Suprapubic skin (tissue), 4 donors: Measurements from ENCODE around the gene GRID1.

Experiments used
- EP300 ChIP-seq: sonication (generic); formaldehyde crosslinking; IDR thresholded peaks from one replicate; pipeline ENCODE4 v1.6.1; 2017; ENCODE audit warnings: antibody characterized with exemption
- POLR2A ChIP-seq, 2 donors: fragments of 450-650 bp; IDR thresholded peaks; one replicate each; pipeline ENCODE4 v1.6.1; 2017; ENCODE audit warnings: antibody characterized with exemption in 2 of 2, mild to moderate bottlenecking in 2 of 2, moderate library complexity in 2 of 2
- POLR2AphosphoS5 ChIP-seq, 3 donors: sonication (generic); formaldehyde crosslinking; IDR thresholded peaks; one replicate each; pipeline ENCODE4 v1.6.1; 2017; ENCODE audit warnings: antibody characterized with exemption in 3 of 3
- TF ChIP-seq, protein P1 (sequence below), 2 donors: fragments of 200-600 bp in 1 of 2; fragments of 450-650 bp in 1 of 2; sonication (generic) in 1 of 2; IDR thresholded peaks; one replicate each; pipeline ENCODE4 v1.5.1; 2016 to 2019; ENCODE audit warnings: antibody characterized with exemption in 2 of 2, mild to moderate bottlenecking in 1 of 2, moderate library complexity in 1 of 2

GRCh38 chr10:86071145-86071544 lies 295.4 kb downstream of the GRID1 start:
- TF ChIP-seq POLR2A (IDR thresholded peaks at IDR 0.05) (no peak), EP300 (no peak), POLR2AphosphoS5 (IDR thresholded peaks at IDR 0.05) (no peak)
- TF ChIP-seq, protein P1, sequence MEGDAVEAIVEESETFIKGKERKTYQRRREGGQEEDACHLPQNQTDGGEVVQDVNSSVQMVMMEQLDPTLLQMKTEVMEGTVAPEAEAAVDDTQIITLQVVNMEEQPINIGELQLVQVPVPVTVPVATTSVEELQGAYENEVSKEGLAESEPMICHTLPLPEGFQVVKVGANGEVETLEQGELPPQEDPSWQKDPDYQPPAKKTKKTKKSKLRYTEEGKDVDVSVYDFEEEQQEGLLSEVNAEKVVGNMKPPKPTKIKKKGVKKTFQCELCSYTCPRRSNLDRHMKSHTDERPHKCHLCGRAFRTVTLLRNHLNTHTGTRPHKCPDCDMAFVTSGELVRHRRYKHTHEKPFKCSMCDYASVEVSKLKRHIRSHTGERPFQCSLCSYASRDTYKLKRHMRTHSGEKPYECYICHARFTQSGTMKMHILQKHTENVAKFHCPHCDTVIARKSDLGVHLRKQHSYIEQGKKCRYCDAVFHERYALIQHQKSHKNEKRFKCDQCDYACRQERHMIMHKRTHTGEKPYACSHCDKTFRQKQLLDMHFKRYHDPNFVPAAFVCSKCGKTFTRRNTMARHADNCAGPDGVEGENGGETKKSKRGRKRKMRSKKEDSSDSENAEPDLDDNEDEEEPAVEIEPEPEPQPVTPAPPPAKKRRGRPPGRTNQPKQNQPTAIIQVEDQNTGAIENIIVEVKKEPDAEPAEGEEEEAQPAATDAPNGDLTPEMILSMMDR (IDR thresholded peaks at IDR 0.05) = no peak
